K562 (cell line): Measurements from ENCODE around the gene DOK3. TPM values are rescaled to one million over a fixed set of nuclear protein-coding genes. Genes with fewer than 3 reads are reported as not detected.
A peak's percentile ranks its signal among the peaks of the same experiment; 100 is the strongest.

Source experiments
- ADNP ChIP-seq: fragments of 200-800 bp; sonication (Bioruptor generic); IDR thresholded peaks from 2 replicates; pipeline ENCODE4 v1.6.1; 2016; ENCODE audit warnings: missing genetic modification characterization, missing compliant biosample characterization
- CCNT2 ChIP-seq: IDR thresholded peaks from 2 replicates; pipeline ENCODE4 v1.6.1; 2011; ENCODE audit warnings: borderline replicate concordance, low read depth, mild to moderate bottlenecking, moderate library complexity, mixed read lengths, low read length; ENCODE audit not compliant: insufficient read length; ENCODE audit errors: extremely low read depth
- CEBPB ChIP-seq: fragments of 450-650 bp; IDR thresholded peaks from 2 replicates; pipeline ENCODE4 v1.6.1; 2016; ENCODE audit warnings: missing genetic modification characterization, missing compliant biosample characterization
- DPF2 ChIP-seq: fragments of 450-650 bp; IDR thresholded peaks from 2 replicates; pipeline ENCODE4 v1.6.1; 2016
- HMGN3 ChIP-seq: IDR thresholded peaks from 2 replicates; pipeline ENCODE4 v1.6.1; 2011; ENCODE audit warnings: borderline replicate concordance, low read depth, mild to moderate bottlenecking, mixed read lengths, low read length; ENCODE audit not compliant: insufficient read length; ENCODE audit errors: extremely low read depth
- KAT7 ChIP-seq: sonication (generic); formaldehyde crosslinking; IDR thresholded peaks from 2 replicates; pipeline ENCODE4 v1.8.0; 2022; ENCODE audit warnings: missing genetic modification reagents, mild to moderate bottlenecking, borderline replicate concordance
- MYBL2 ChIP-seq, 2 experiments: fragments of 450-650 bp in 1 of 2; sonication (generic) in 1 of 2; formaldehyde crosslinking in 1 of 2; IDR thresholded peaks; 2 replicates each; pipeline versions ENCODE4 v1.6.1 to v1.8.1; 2017 to 2022; ENCODE audit warnings: borderline replicate concordance in 1 of 2, inconsistent platforms in 1 of 2, low read depth in 1 of 2, mild to moderate bottlenecking in 1 of 2, missing genetic modification reagents in 1 of 2, moderate library complexity in 1 of 2
- PHB ChIP-seq: fragments of 250-450 bp; sonication (Bioruptor Pico); IDR thresholded peaks from 2 replicates; pipeline ENCODE4 v1.5.0; 2021
- POLR2B ChIP-seq: fragments of 450-650 bp; IDR thresholded peaks from 2 replicates; pipeline ENCODE4 v1.6.1; 2018; ENCODE audit warnings: low read depth; ENCODE audit not compliant: partially characterized antibody
- TFAM ChIP-seq: fragments of 250-450 bp; sonication (Bioruptor Pico); conservative IDR thresholded peaks from 2 replicates; pipeline ENCODE4 v1.5.0; 2021; ENCODE audit warnings: mild to moderate bottlenecking, moderate library complexity
- ZNF197 ChIP-seq: fragments of 200-800 bp; sonication (Bioruptor generic); IDR thresholded peaks from 2 replicates; pipeline ENCODE4 v1.6.1; 2016; ENCODE audit warnings: low read depth, missing genetic modification characterization, missing compliant biosample characterization
- ZNF431 ChIP-seq: sonication (generic); formaldehyde crosslinking; IDR thresholded peaks from 2 replicates; pipeline ENCODE4 v1.8.0; 2022; ENCODE audit warnings: mild to moderate bottlenecking, missing genetic modification reagents
- ZNF589 ChIP-seq: fragments of 200-800 bp; sonication (Bioruptor generic); IDR thresholded peaks from 2 replicates; pipeline ENCODE4 v1.6.1; 2016; ENCODE audit warnings: low read depth, missing genetic modification characterization, missing compliant biosample characterization
- polyA plus RNA-seq, 8 experiments: library from polyadenylated mRNA; depleted of rRNA in 4 of 8; stranded (reverse) in 5 of 8; unstranded in 3 of 8; fragments of >200 nt; fragmentation: Nextera tagmentation in 2 of 8; fragmentation: Illumina TruSeq in 1 of 8; extraction: Ambion mirVana in 2 of 8; extraction: Trizol in 1 of 8; gene quantifications; 2 replicates each; pipeline versions ENCODE4 v1.2.1 to v1.2.3, GENCODE V29; 2011 to 2014; ENCODE audit warnings: inconsistent platforms in 1 of 8, missing spikeins in 1 of 8
- total RNA-seq, 7 experiments: library from RNA; depleted of rRNA in 6 of 7; stranded (reverse); fragments of >200 nt in 6 of 7; fragmentation: Illumina TruSeq in 2 of 7; extraction: Trizol in 2 of 7; gene quantifications; 2 replicates each; pipeline versions ENCODE4 v1.2.1 to v1.2.3, GENCODE V29; 2011 to 2021; ENCODE audit warnings: low replicate concordance in 1 of 7
- TF ChIP-seq, protein P1 (sequence below): sonication (generic); formaldehyde crosslinking; IDR thresholded peaks from 2 replicates; pipeline ENCODE4 v1.8.0; 2022; ENCODE audit warnings: mild to moderate bottlenecking, missing genetic modification reagents, borderline replicate concordance
- TF ChIP-seq, protein P2 (sequence below): fragments of 450-650 bp; IDR thresholded peaks from 2 replicates; pipeline ENCODE4 v1.6.1; 2016; ENCODE audit warnings: borderline replicate concordance
- TF ChIP-seq, protein P3 (sequence below): fragments of 250-450 bp; sonication (Bioruptor Pico); IDR thresholded peaks from 2 replicates; pipeline ENCODE4 v1.5.0; 2020; ENCODE audit warnings: mild to moderate bottlenecking
- TF ChIP-seq, protein P4 (sequence below), 2 experiments: fragments of 250-450 bp in 1 of 2; fragments of 450-650 bp in 1 of 2; sonication (Bioruptor Pico) in 1 of 2; IDR thresholded peaks; 2 replicates each; pipeline versions ENCODE4 v1.6.1 to v1.8.0; 2016 to 2021; ENCODE audit warnings: mild to moderate bottlenecking in 2 of 2, moderate library complexity in 2 of 2, missing compliant biosample characterization in 1 of 2, missing genetic modification characterization in 1 of 2

The DOK3 gene
- total and polyA plus RNA-seq, 9 of the 15 experiments (the other 6 are each of a cell fraction or from before 2014, with no cell fraction given), result 1.3 to 23.0 (median 8.0) TPM

DNA sequence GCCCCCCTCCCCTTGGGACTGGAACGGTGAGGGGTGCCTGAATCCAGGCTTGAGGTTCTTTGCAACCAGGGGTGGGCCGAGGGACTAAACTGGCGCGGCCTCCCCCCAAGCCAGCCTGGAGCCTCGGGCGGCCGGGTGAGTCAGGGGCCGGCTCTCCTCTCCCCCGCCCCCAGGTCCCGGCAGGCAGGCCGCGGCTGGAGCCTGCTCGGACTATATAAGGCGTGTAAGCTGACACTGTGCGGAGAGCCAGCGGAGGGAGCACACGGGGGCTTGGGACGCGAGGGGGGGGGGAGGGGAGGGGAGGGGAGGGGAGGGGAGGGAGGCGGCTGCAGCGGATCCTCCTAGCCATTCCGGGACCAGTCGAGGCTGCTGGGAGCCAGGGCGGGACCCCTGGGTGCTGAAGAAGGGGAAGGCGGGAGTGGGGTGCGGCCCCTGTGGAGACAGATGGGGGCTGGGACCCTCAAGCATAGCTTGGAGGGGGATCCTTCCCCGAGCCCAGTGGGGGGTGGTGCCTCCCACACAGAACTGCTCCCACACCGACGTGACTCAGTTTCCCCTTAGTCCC is 12.8 kb downstream of the DOK3 start (continued):
- TF ChIP-seq, protein P1, sequence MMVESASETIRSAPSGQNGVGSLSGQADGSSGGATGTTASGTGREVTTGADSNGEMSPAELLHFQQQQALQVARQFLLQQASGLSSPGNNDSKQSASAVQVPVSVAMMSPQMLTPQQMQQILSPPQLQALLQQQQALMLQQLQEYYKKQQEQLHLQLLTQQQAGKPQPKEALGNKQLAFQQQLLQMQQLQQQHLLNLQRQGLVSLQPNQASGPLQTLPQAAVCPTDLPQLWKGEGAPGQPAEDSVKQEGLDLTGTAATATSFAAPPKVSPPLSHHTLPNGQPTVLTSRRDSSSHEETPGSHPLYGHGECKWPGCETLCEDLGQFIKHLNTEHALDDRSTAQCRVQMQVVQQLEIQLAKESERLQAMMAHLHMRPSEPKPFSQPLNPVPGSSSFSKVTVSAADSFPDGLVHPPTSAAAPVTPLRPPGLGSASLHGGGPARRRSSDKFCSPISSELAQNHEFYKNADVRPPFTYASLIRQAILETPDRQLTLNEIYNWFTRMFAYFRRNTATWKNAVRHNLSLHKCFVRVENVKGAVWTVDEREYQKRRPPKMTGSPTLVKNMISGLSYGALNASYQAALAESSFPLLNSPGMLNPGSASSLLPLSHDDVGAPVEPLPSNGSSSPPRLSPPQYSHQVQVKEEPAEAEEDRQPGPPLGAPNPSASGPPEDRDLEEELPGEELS (CRISPR knock-in tag), result no peak
- TF ChIP-seq CEBPB (tag) (no peak), CCNT2 (peak; percentile 76), ZNF589 (CRISPR knock-in tag) (peak; percentile 68; the same call in 1 of the 2 replicates), ZNF431 (no peak), HMGN3 (no peak), DPF2 (peak; percentile 57), POLR2B (peak; percentile 17), MYBL2 (IDR thresholded peaks at IDR 0.05; ENCODE audit: low read depth) (no peak), MYBL2 (CRISPR knock-in tag; IDR thresholded peaks at IDR 0.05; ENCODE audit: borderline replicate concordance) (no peak), PHB (CRISPR knock-in tag) (no peak), ZNF197 (CRISPR knock-in tag) (no peak), TFAM (no peak), KAT7 (CRISPR knock-in tag) (no peak; the same call in 1 of the 2 replicates), ADNP (tag) (no peak)
- TF ChIP-seq, protein P2, sequence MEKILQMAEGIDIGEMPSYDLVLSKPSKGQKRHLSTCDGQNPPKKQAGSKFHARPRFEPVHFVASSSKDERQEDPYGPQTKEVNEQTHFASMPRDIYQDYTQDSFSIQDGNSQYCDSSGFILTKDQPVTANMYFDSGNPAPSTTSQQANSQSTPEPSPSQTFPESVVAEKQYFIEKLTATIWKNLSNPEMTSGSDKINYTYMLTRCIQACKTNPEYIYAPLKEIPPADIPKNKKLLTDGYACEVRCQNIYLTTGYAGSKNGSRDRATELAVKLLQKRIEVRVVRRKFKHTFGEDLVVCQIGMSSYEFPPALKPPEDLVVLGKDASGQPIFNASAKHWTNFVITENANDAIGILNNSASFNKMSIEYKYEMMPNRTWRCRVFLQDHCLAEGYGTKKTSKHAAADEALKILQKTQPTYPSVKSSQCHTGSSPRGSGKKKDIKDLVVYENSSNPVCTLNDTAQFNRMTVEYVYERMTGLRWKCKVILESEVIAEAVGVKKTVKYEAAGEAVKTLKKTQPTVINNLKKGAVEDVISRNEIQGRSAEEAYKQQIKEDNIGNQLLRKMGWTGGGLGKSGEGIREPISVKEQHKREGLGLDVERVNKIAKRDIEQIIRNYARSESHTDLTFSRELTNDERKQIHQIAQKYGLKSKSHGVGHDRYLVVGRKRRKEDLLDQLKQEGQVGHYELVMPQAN, result no peak; the same call in 1 of the 2 replicates
- TF ChIP-seq, protein P3, sequence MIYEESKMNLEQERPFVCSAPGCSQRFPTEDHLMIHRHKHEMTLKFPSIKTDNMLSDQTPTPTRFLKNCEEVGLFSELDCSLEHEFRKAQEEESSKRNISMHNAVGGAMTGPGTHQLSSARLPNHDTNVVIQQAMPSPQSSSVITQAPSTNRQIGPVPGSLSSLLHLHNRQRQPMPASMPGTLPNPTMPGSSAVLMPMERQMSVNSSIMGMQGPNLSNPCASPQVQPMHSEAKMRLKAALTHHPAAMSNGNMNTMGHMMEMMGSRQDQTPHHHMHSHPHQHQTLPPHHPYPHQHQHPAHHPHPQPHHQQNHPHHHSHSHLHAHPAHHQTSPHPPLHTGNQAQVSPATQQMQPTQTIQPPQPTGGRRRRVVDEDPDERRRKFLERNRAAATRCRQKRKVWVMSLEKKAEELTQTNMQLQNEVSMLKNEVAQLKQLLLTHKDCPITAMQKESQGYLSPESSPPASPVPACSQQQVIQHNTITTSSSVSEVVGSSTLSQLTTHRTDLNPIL, result no peak
- TF ChIP-seq, protein P4, sequence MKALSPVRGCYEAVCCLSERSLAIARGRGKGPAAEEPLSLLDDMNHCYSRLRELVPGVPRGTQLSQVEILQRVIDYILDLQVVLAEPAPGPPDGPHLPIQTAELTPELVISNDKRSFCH (CRISPR knock-in tag; IDR thresholded peaks at IDR 0.05), result no peak
- TF ChIP-seq, protein P4 (tag; IDR thresholded peaks at IDR 0.05), result no peak
